ENCODE measurements around the gene SLCO1C1. TPM values are rescaled to one million over a fixed set of nuclear protein-coding genes. Genes with fewer than 3 reads are reported as not detected.
"Not testable (repeated sequence)": the region's sequence is repeated elsewhere in the genome, so short reads cannot be mapped to it uniquely, and the experiment has no call there.

SLCO1C1 gene
- total RNA-seq, 4 donors from 2014 or later = 1.0 to 2.8 (median 2.7) TPM; not detected in 1

- Histone ChIP-seq H3K27ac (no peak overlapping the region), H3K4me3 (no peak overlapping the region), H3K9me3 (no peaks in the 10 kb centered on the region), H3K4me1 (no peaks in the 10 kb centered on the region), H3K27me3 (no peaks in the 10 kb centered on the region), H3K36me3 (no peaks in the 10 kb centered on the region)
- no peak for TF ChIP-seq CTCF (IDR thresholded peaks at IDR 0.05)
- DNase-seq = no peak
Observed at GRCh38 chr12:20748198-20748597, 53.1 kb downstream of the SLCO1C1 start.

- DNase-seq = no peak
- TF ChIP-seq CTCF (IDR thresholded peaks at IDR 0.05) = no peak
- no peak for TF ChIP-seq POLR2A (IDR thresholded peaks at IDR 0.05)
- no peaks in the 10 kb centered on the region for H3K9me3 ChIP-seq
Observed at GRCh38 chr12:20751046-20751445, 55.9 kb downstream of the SLCO1C1 start.

GRCh38 chr12:20777420-20777819 is 82.3 kb downstream of the SLCO1C1 start:
- Histone ChIP-seq H3K4me3 (no peak overlapping the region), H3K27ac (no peak overlapping the region), H3K36me3 (no peaks in the 10 kb centered on the region), H3K27me3 (no peaks in the 10 kb centered on the region), H3K4me1 (no peaks in the 10 kb centered on the region), H3K9me3 (peaks cover 0 to 3% (median 0%) of the 10 kb centered on the region in 4 donors)
- TF ChIP-seq CTCF (IDR thresholded peaks at IDR 0.05) = no peak
- TF ChIP-seq POLR2A (IDR thresholded peaks at IDR 0.05) = no peak
- no peak for DNase-seq

More at GRCh38 chr12:20751046-20751445, 55.9 kb downstream of the SLCO1C1 start:
- no peaks in the 10 kb centered on the region for H3K4me1 ChIP-seq
- H3K27ac ChIP-seq = no peak overlapping the region
- H3K27me3 ChIP-seq = no peaks in the 10 kb centered on the region
- H3K4me3 ChIP-seq = no peak overlapping the region
- no peaks in the 10 kb centered on the region for H3K36me3 ChIP-seq

GRCh38 chr12:20778969-20779368 is 83.8 kb downstream of the SLCO1C1 start:
- no peak overlapping the region for H3K4me3 ChIP-seq
- no peaks in the 10 kb centered on the region for H3K27me3 ChIP-seq
- H3K36me3 ChIP-seq = no peaks in the 10 kb centered on the region
- DNase-seq = no peak
- H3K27ac ChIP-seq = no peak overlapping the region
- no peak for TF ChIP-seq CTCF (IDR thresholded peaks at IDR 0.05)
- TF ChIP-seq POLR2A (IDR thresholded peaks at IDR 0.05) = no peak
- H3K9me3 ChIP-seq = peaks cover 0 to 3% (median 0%) of the 10 kb centered on the region in 4 donors
- no peaks in the 10 kb centered on the region for H3K4me1 ChIP-seq

GRCh38 chr12:20779971-20780370 is 84.8 kb downstream of the SLCO1C1 start:
- not testable (repeated sequence) for DNase-seq, H3K27ac ChIP-seq, H3K36me3 ChIP-seq, H3K9me3 ChIP-seq, H3K27me3 ChIP-seq, H3K4me3 ChIP-seq, H3K4me1 ChIP-seq

- not testable (repeated sequence) for H3K9me3 ChIP-seq, H3K36me3 ChIP-seq, H3K4me3 ChIP-seq, H3K4me1 ChIP-seq, H3K27ac ChIP-seq, H3K27me3 ChIP-seq, DNase-seq
Observed at GRCh38 chr12:20783796-20784357, 88.7 kb downstream of the SLCO1C1 start.

- H3K4me3 ChIP-seq = no peak overlapping the region
- no peaks in the 10 kb centered on the region for H3K9me3 ChIP-seq
- DNase-seq = no peak
Observed at GRCh38 chr12:20792971-20793370, 97.8 kb downstream of the SLCO1C1 start.

More at GRCh38 chr12:20792971-20793370, 97.8 kb downstream of the SLCO1C1 start:
- H3K36me3 ChIP-seq = no peaks in the 10 kb centered on the region
- H3K4me1 ChIP-seq = no peaks in the 10 kb centered on the region
- H3K27me3 ChIP-seq = no peaks in the 10 kb centered on the region
- no peak overlapping the region for H3K27ac ChIP-seq
- TF ChIP-seq CTCF (IDR thresholded peaks at IDR 0.05) (no peak), POLR2A (IDR thresholded peaks at IDR 0.05) (no peak)

All from Peyer's patch (tissue), 4 donors.